ENCODE measurements around the gene PPP1R14C.
"Not testable (repeated sequence)": the region's sequence is repeated elsewhere in the genome, so short reads cannot be mapped to it uniquely, and the experiment has no call there.

Gene PPP1R14C

DNA sequence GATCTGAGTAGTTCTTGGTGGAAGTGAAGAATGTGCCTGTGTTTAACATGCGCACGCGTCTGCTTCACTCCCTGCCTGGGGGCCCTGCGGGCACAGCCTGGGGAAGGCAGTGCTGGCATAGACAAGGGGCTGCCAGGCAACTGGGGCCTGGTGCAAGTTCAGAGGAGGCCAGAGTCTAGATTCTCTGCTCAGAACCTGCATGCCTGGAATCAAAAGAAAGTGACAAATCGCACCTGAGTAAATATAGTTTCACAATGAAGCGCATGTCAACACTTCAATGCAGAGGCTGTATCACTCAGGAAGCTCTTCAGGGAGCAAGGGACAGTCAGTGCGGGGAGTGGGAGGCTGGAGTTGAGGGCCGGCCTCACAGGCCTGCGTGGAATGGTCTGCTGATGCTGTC lies 24.2 kb upstream of the PPP1R14C start:
- Histone ChIP-seq H3K4me1 (ENCODE audit: control insufficient read depth in 1 of 2, insufficient read depth in 2 of 2, low read length in 2 of 2) (peaks cover 0 to 3% of the 10 kb centered on the region in 2 donors), H3K27me3 (ENCODE audit: low read depth, low read length) (no peaks in the 10 kb centered on the region), H3K9me3 (ENCODE audit: control insufficient read depth in 1 of 2, low read length in 2 of 2) (no peaks in the 10 kb centered on the region), H3K27ac (ENCODE audit: low read length) (no peak overlapping the region), H3K4me3 (ENCODE audit: low read depth in 1 of 2, low read length in 2 of 2) (no peak overlapping the region), H3K36me3 (ENCODE audit: control insufficient read depth in 1 of 2, insufficient read depth in 2 of 2, low read length in 2 of 2) (no peaks in the 10 kb centered on the region)

DNA sequence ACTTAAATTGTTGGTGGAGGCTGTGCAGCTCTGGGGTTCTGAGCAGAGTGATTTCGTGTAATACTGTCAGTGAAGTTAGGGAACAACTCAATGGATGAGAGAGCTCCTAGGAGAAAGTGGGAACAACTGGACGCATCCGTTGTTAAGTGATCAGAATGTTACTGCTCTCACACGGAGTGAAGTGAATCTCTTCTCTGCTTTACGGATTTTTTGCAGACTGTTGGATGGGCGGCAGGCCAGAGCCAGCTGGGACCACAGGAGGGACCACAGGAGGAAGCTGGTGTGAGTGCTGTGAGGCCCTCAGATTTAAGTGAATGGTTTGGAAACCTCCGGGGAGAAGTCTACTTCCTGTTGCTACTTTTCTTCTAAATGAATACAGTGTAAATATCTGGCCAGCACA lies 23.7 kb upstream of the PPP1R14C start:
- no peak overlapping the region for H3K4me3 ChIP-seq (ENCODE audit: low read depth in 1 of 2, low read length in 2 of 2)
- no peaks in the 10 kb centered on the region for H3K9me3 ChIP-seq (ENCODE audit: control insufficient read depth in 1 of 2, low read length in 2 of 2)
- no peak overlapping the region for H3K27ac ChIP-seq (ENCODE audit: low read length)
- no peaks in the 10 kb centered on the region for H3K27me3 ChIP-seq (ENCODE audit: low read depth, low read length)
- H3K36me3 ChIP-seq (ENCODE audit: control insufficient read depth in 1 of 2, insufficient read depth in 2 of 2, low read length in 2 of 2), result no peaks in the 10 kb centered on the region
- peaks cover 0 to 3% of the 10 kb centered on the region in 2 donors for H3K4me1 ChIP-seq (ENCODE audit: control insufficient read depth in 1 of 2, insufficient read depth in 2 of 2, low read length in 2 of 2)

DNA sequence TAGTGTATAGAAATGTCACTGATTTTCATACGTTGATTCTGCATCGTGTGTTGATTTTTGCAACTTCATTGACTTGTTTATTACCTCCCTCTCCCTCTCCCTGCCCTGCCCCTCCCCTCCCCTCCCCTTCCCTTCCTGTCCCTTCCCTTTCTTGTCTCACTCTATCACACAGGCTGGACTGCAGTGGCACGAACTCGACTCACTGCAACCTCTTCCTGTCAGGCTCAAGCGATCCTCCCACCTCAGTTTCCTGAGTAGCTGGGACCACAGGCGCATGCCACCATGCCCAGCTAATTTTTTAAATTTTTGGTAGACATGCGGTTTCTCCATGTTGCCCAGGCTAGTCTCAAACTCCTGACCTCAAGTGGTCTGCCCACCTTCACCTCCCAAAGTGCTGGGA lies 19.2 kb upstream of the PPP1R14C start:
- no peaks in the 10 kb centered on the region for H3K9me3 ChIP-seq (ENCODE audit: control insufficient read depth in 1 of 2, low read length in 2 of 2)
- H3K4me1 ChIP-seq (ENCODE audit: control insufficient read depth in 1 of 2, insufficient read depth in 2 of 2, low read length in 2 of 2), result peaks cover 0 to 3% of the 10 kb centered on the region in 2 donors
- H3K27me3 ChIP-seq (ENCODE audit: low read depth, low read length), result no peaks in the 10 kb centered on the region
- H3K27ac ChIP-seq (ENCODE audit: low read length), result no peak overlapping the region
- no peaks in the 10 kb centered on the region for H3K36me3 ChIP-seq (ENCODE audit: control insufficient read depth in 1 of 2, insufficient read depth in 2 of 2, low read length in 2 of 2)
- H3K4me3 ChIP-seq (ENCODE audit: low read depth in 1 of 2, low read length in 2 of 2), result no peak overlapping the region

DNA sequence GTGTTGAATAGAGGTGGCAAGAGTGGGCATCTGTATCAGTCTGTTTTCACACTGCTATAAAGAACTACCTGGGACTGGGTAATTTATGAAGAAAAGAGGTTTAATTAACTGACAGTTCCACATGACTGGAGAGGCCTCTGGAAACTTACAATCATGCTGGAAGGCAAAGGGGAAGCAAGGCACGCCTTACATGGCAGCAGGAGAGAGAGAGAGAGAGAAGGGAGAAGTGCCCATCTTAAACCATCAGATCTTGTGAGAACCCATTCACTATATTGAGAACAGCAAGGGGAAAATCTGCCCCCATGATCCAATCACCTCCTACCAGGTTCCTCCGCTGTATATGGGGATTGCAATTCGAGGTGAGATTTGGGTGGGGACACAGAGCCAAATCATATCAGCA lies 18.6 kb upstream of the PPP1R14C start:
- Histone ChIP-seq H3K4me1 (ENCODE audit: control insufficient read depth in 1 of 2, insufficient read depth in 2 of 2, low read length in 2 of 2) (peaks cover 0 to under 1% of the 10 kb centered on the region in 2 donors), H3K27ac (ENCODE audit: low read length) (no peak overlapping the region), H3K27me3 (ENCODE audit: low read depth, low read length) (no peaks in the 10 kb centered on the region), H3K4me3 (ENCODE audit: low read depth in 1 of 2, low read length in 2 of 2) (no peak overlapping the region), H3K9me3 (ENCODE audit: control insufficient read depth in 1 of 2, low read length in 2 of 2) (no peaks in the 10 kb centered on the region), H3K36me3 (ENCODE audit: control insufficient read depth in 1 of 2, insufficient read depth in 2 of 2, low read length in 2 of 2) (no peaks in the 10 kb centered on the region)

DNA sequence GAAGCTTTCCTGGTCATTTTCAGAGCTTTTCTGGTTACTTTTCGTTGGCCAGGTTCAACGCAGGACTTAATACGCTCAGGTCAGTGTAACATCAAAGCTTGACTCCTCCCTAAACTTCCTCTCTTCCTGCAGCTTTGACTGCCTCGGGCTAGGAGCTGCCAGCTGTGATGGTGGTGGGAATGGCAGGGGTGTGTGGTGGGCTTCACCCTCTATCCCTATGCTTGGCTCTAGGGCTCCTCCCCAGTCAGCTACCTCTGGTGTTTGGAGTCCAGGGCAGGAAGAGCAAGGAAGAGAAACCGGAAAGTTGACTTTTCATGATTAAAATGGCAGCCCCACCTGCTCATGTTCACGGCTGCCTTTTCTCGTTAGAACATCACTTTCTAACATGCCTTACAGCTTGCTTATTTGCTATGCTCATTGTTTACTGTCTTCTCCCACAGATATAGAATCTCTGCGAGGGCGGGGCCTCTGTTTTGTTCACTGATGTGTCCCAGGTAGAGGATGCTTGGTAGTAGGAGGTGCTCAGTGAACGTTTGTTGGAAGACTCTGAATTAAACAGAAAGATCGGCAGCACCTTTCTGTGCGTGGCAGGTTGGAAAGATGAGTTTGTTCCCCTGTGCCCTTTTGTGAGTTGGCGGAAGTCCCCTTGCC lies 16.1 kb upstream of the PPP1R14C start:
- Histone ChIP-seq H3K4me3 (ENCODE audit: low read depth in 1 of 2, low read length in 2 of 2) (no peak overlapping the region), H3K4me1 (ENCODE audit: control insufficient read depth in 1 of 2, insufficient read depth in 2 of 2, low read length in 2 of 2) (no peaks in the 10 kb centered on the region), H3K27ac (ENCODE audit: low read length) (no peak overlapping the region), H3K36me3 (ENCODE audit: control insufficient read depth in 1 of 2, insufficient read depth in 2 of 2, low read length in 2 of 2) (no peaks in the 10 kb centered on the region), H3K27me3 (ENCODE audit: low read depth, low read length) (no peaks in the 10 kb centered on the region), H3K9me3 (ENCODE audit: control insufficient read depth in 1 of 2, low read length in 2 of 2) (no peaks in the 10 kb centered on the region)

DNA sequence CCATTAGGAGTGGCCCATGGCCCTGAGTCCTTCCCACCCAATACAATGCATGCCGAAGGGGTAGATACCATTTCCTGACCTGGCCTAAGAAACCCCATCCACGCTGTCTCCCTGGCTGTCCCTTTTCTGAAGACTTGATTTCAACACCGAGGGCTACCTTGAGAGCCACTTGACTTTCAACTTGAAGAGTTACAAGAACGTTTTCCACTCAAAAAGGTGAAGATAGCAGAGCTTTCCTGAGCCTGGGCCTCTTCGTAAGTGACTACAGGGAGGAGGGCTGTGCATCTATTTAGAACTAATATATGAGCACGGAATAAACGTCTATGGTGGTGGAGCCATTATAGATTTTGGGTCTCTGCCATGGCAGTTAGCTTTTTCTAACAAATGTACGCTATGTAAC lies 14.4 kb upstream of the PPP1R14C start:
- Histone ChIP-seq H3K4me1 (ENCODE audit: control insufficient read depth in 1 of 2, insufficient read depth in 2 of 2, low read length in 2 of 2) (no peaks in the 10 kb centered on the region), H3K4me3 (ENCODE audit: low read depth in 1 of 2, low read length in 2 of 2) (no peak overlapping the region), H3K27ac (ENCODE audit: low read length) (no peak overlapping the region), H3K9me3 (ENCODE audit: control insufficient read depth in 1 of 2, low read length in 2 of 2) (no peaks in the 10 kb centered on the region), H3K36me3 (ENCODE audit: control insufficient read depth in 1 of 2, insufficient read depth in 2 of 2, low read length in 2 of 2) (no peaks in the 10 kb centered on the region), H3K27me3 (ENCODE audit: low read depth, low read length) (no peaks in the 10 kb centered on the region)

DNA sequence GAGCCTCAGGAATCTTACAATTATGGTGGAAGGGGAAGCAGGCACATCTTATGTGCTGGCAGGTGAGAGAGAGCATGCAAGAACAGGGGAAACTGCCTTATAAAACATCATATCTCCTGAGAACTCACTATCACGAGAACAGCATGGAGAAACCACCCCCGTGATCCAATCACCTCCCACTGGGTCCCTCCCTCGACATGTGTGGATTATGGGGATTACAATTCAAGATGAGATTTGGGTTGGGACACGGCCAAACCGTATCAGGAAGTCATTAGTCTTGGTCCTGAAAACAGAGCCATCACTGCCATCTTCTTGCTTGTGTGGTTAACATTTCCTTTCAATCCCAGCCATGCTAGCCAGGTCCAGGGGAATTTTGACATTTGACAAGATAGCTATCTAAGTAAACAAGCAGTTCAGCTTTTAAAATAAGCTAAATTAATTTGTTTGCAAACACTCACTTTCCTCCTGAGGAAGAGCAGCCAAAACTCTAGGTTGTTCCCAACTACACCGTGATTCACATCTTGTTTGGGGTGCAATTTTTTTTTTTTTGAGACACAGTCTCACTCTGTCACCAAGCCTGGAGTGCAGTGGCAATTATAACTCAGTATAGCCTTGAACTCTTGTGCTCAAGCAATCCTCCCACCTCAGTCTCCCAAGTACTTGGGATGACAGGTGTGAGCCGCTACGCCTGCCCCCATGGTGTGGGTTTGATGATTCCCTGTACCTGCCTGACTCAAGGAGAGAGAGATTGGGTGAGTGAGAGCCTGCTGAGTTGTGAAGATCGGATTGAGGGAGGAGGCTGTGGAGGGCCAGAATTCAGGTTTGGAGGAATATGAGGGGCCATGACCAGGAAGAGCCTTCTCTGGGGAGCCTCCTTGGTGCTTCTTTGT lies 13.0 kb upstream of the PPP1R14C start:
- H3K36me3 ChIP-seq (ENCODE audit: control insufficient read depth in 1 of 2, insufficient read depth in 2 of 2, low read length in 2 of 2), result no peaks in the 10 kb centered on the region
- H3K27me3 ChIP-seq (ENCODE audit: low read depth, low read length), result no peaks in the 10 kb centered on the region
- no peaks in the 10 kb centered on the region for H3K9me3 ChIP-seq (ENCODE audit: control insufficient read depth in 1 of 2, low read length in 2 of 2)
- no peaks in the 10 kb centered on the region for H3K4me1 ChIP-seq (ENCODE audit: control insufficient read depth in 1 of 2, insufficient read depth in 2 of 2, low read length in 2 of 2)
- H3K4me3 ChIP-seq (ENCODE audit: low read depth in 1 of 2, low read length in 2 of 2), result no peak overlapping the region
- H3K27ac ChIP-seq (ENCODE audit: low read length), result no peak overlapping the region

DNA sequence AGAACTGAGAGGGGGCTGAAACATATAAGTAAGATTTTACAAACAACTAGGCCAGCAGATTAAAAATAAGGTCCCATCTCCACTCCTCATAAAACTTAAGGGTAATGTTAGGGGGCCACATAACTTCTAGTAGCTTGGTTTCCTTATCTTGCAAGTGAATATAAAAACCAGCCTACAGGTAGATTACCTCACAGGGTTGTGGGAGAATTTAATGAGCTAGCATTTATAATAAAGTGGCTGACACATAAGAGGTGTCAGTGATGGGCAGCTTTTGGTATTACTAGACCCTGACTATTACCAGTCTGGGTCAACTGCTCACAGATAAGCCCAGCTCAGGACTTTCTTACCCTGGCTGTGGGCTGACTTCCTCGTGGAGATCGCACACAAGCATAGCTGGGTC lies 9.2 kb upstream of the PPP1R14C start:
- no peak overlapping the region for H3K4me3 ChIP-seq (ENCODE audit: low read depth in 1 of 2, low read length in 2 of 2)
- H3K27me3 ChIP-seq (ENCODE audit: low read depth, low read length), result no peaks in the 10 kb centered on the region
- no peaks in the 10 kb centered on the region for H3K36me3 ChIP-seq (ENCODE audit: control insufficient read depth in 1 of 2, insufficient read depth in 2 of 2, low read length in 2 of 2)
- no peak overlapping the region for H3K27ac ChIP-seq (ENCODE audit: low read length)
- H3K9me3 ChIP-seq (ENCODE audit: control insufficient read depth in 1 of 2, low read length in 2 of 2), result peaks cover 0 to 2% of the 10 kb centered on the region in 2 donors
- no peaks in the 10 kb centered on the region for H3K4me1 ChIP-seq (ENCODE audit: control insufficient read depth in 1 of 2, insufficient read depth in 2 of 2, low read length in 2 of 2)

DNA sequence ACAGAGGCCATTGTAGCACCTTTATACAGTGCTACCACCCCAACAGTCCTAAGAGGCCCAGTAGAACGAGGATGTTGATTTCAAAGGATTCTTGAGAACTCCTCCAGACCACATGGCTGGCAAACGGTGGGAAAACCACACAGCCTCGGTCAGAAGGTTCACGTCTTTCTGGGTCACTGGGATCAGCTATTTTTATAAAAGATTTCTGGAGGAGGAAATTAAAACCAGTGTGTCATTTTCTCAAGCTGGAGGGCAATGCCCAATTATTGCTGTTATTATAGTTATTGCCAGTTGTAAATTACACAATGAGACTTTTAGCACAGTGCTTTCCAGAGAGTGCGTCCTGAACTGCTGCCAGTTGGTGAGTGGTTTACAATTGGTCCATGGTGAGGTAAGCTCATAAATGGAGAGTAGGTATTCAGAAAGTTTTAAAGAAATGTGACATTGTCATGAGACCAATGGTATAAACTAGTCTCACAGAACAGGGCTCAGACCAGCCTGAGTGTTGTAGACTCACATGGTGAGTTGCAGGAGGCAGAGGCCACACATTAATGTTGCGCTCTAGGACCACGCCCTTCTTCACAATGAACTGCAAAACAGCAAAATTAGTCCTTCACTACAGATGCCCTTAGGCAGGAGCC lies 8.4 kb upstream of the PPP1R14C start:
- Histone ChIP-seq H3K27ac (ENCODE audit: low read length) (no peak overlapping the region), H3K27me3 (ENCODE audit: low read depth, low read length) (no peaks in the 10 kb centered on the region), H3K4me3 (ENCODE audit: low read depth in 1 of 2, low read length in 2 of 2) (no peak overlapping the region), H3K9me3 (ENCODE audit: control insufficient read depth in 1 of 2, low read length in 2 of 2) (peaks cover 0 to 2% of the 10 kb centered on the region in 2 donors), H3K4me1 (ENCODE audit: control insufficient read depth in 1 of 2, insufficient read depth in 2 of 2, low read length in 2 of 2) (no peaks in the 10 kb centered on the region), H3K36me3 (ENCODE audit: control insufficient read depth in 1 of 2, insufficient read depth in 2 of 2, low read length in 2 of 2) (no peaks in the 10 kb centered on the region)

DNA sequence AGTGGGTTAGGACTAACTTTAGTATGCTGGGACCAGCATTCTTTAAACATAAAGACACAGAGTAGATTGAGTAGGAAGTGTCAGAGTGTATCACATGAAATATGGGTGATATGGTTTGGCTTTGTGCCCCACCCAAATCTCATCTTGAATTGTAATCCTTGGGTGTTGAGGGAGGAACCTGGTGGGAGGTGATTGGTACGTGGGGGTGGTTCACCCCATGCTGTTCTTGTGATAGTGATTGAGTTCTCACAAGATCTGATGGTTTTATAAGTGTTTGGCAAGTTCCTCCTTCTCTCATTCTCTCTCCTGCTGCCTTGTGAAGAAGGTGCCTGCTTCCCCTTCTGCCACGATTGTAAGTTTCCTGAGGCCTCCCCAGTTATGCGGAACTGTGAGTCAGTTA lies 5.1 kb upstream of the PPP1R14C start:
- H3K9me3 ChIP-seq (ENCODE audit: control insufficient read depth in 1 of 2, low read length in 2 of 2); H3K4me1 ChIP-seq (ENCODE audit: control insufficient read depth in 1 of 2, insufficient read depth in 2 of 2, low read length in 2 of 2); H3K27ac ChIP-seq (ENCODE audit: low read length); H3K36me3 ChIP-seq (ENCODE audit: control insufficient read depth in 1 of 2, insufficient read depth in 2 of 2, low read length in 2 of 2); H3K4me3 ChIP-seq (ENCODE audit: low read depth in 1 of 2, low read length in 2 of 2): not testable (repeated sequence)
- H3K27me3 ChIP-seq (ENCODE audit: low read depth, low read length), result peaks cover 19% of the 10 kb centered on the region

DNA sequence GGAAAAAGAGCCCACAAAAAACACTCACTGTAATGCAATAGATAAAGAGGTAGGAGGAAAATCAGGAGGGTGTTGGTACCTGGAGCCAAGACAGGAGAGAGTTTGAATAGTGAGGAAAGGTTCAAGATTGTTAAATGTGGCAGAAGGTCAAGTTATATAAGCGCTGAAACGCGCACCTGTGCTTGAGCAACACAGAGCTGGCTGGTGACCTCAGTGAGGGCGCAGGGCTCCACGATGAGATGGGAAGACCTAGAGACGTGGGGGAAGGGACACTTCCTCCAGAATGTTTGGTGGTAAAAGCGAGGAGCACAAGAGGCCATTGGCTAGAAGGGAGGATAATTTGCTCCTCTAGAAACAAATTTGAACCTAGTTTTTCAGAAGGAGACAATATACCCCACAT lies 4.2 kb upstream of the PPP1R14C start:
- Histone ChIP-seq H3K4me1 (ENCODE audit: control insufficient read depth in 1 of 2, insufficient read depth in 2 of 2, low read length in 2 of 2) (peaks cover 0 to 14% of the 10 kb centered on the region in 2 donors), H3K27me3 (ENCODE audit: low read depth, low read length) (peaks cover 19% of the 10 kb centered on the region), H3K27ac (ENCODE audit: low read length) (no peak overlapping the region), H3K36me3 (ENCODE audit: control insufficient read depth in 1 of 2, insufficient read depth in 2 of 2, low read length in 2 of 2) (no peaks in the 10 kb centered on the region), H3K4me3 (ENCODE audit: low read depth in 1 of 2, low read length in 2 of 2) (no peak overlapping the region), H3K9me3 (ENCODE audit: control insufficient read depth in 1 of 2, low read length in 2 of 2) (peaks cover 0 to 2% of the 10 kb centered on the region in 2 donors)
